Mesenchymal stem cell (in vitro differentiated cells and primary cell): ENCODE results near the gene PIP4K2C.

Experiments
- DNase-seq: peaks from one replicate; pipeline ENCODE4 v3.0.0-alpha.2; 2013
- H2AFZ ChIP-seq: one replicate; pipeline ENCODE4 v1.6.1; 2013; ENCODE audit warnings: low read depth, mild to moderate bottlenecking, control low read depth, inconsistent platforms, low read length, moderate library complexity
- H2AK5ac ChIP-seq: 2 replicates; pipeline ENCODE4 v1.6.1; 2013; ENCODE audit warnings: low read length, moderate library complexity, mild to moderate bottlenecking, inconsistent platforms; ENCODE audit not compliant: severe bottlenecking
- H2BK120ac ChIP-seq: one replicate; pipeline ENCODE4 v1.6.1; 2013; ENCODE audit warnings: low read depth, mild to moderate bottlenecking, inconsistent platforms, low read length, moderate library complexity
- H2BK12ac ChIP-seq, 2 experiments: one replicate each; pipeline ENCODE4 v1.6.1; 2013; ENCODE audit warnings: inconsistent platforms in 2 of 2, low read length in 2 of 2, mild to moderate bottlenecking in 2 of 2, moderate library complexity in 2 of 2, control low read depth in 1 of 2
- H2BK15ac ChIP-seq: one replicate; pipeline ENCODE4 v1.6.1; 2013; ENCODE audit warnings: mild to moderate bottlenecking, low read depth, inconsistent platforms; ENCODE audit not compliant: poor library complexity, severe bottlenecking
- H2BK5ac ChIP-seq: 2 replicates; pipeline ENCODE4 v1.6.1; 2013; ENCODE audit warnings: low read depth, mild to moderate bottlenecking, low read length, control low read depth, inconsistent platforms; ENCODE audit not compliant: poor library complexity, severe bottlenecking
- H3K14ac ChIP-seq, 2 experiments: one replicate each; pipeline ENCODE4 v1.6.1; 2013; ENCODE audit warnings: inconsistent platforms in 2 of 2, low read length in 2 of 2, control low read depth in 1 of 2, mild to moderate bottlenecking in 1 of 2, moderate library complexity in 1 of 2
- H3K18ac ChIP-seq, 2 experiments: one replicate each; pipeline ENCODE4 v1.6.1; 2013; ENCODE audit warnings: inconsistent platforms in 2 of 2, low read length in 2 of 2, control low read depth in 1 of 2, low read depth in 1 of 2, mild to moderate bottlenecking in 1 of 2
- H3K23ac ChIP-seq, 2 experiments: one replicate each; pipeline ENCODE4 v1.6.1; 2013; ENCODE audit warnings: inconsistent platforms in 2 of 2, low read length in 2 of 2, mild to moderate bottlenecking in 2 of 2, moderate library complexity in 2 of 2, control low read depth in 1 of 2
- H3K27ac ChIP-seq: 2 replicates; pipeline ENCODE4 v1.5.1; 2013; ENCODE audit warnings: mild to moderate bottlenecking, moderate library complexity, low read length, control low read depth, inconsistent platforms; ENCODE audit not compliant: poor library complexity, severe bottlenecking
- H3K27me3 ChIP-seq, 2 experiments: 2 replicates each; pipeline versions ENCODE4 v1.6.1 to v1.7.0; 2013; ENCODE audit warnings: low read length in 2 of 2, mild to moderate bottlenecking in 2 of 2, moderate library complexity in 2 of 2, control low read depth in 1 of 2, inconsistent platforms in 1 of 2; ENCODE audit not compliant: control insufficient read depth in 1 of 2, insufficient read depth in 1 of 2
- H3K36me3 ChIP-seq, 2 experiments: 2 replicates each; pipeline versions ENCODE4 v1.6.1 to v1.7.0; 2013; ENCODE audit warnings: low read length in 2 of 2, control low read depth in 1 of 2, inconsistent platforms in 1 of 2, low read depth in 1 of 2, mild to moderate bottlenecking in 1 of 2; ENCODE audit not compliant: insufficient read depth in 2 of 2, control insufficient read depth in 1 of 2
- H3K4ac ChIP-seq, 2 experiments: one replicate each; pipeline ENCODE4 v1.6.1; 2013; ENCODE audit warnings: inconsistent platforms in 2 of 2, low read length in 2 of 2, mild to moderate bottlenecking in 2 of 2, moderate library complexity in 2 of 2, control low read depth in 1 of 2, low read depth in 1 of 2
- H3K4me1 ChIP-seq: 2 replicates; pipeline ENCODE4 v1.6.1; 2013; ENCODE audit warnings: low read depth, low read length, control low read depth; ENCODE audit not compliant: control insufficient read depth, insufficient read depth
- H3K4me2 ChIP-seq: 2 replicates; pipeline ENCODE4 v1.6.1; 2013; ENCODE audit warnings: low read length, mild to moderate bottlenecking, inconsistent platforms; ENCODE audit not compliant: poor library complexity, severe bottlenecking
- H3K4me3 ChIP-seq, 2 experiments: 2 replicates each; pipeline versions ENCODE4 v1.5.1 to v1.7.0; 2013; ENCODE audit warnings: low read length in 2 of 2, mild to moderate bottlenecking in 2 of 2, control low read depth in 1 of 2, low read depth in 1 of 2; ENCODE audit not compliant: insufficient read depth in 1 of 2
- H3K79me1 ChIP-seq: replicated peaks from 2 replicates; pipeline ENCODE4 v1.6.1; 2013; ENCODE audit warnings: mild to moderate bottlenecking, control low read depth, low read length, inconsistent platforms; ENCODE audit not compliant: poor library complexity, severe bottlenecking
- H3K9ac ChIP-seq: 2 replicates; pipeline ENCODE4 v1.7.0; 2013; ENCODE audit warnings: mild to moderate bottlenecking, low read length, moderate library complexity
- H3K9me3 ChIP-seq: 2 replicates; pipeline ENCODE4 v1.7.0; 2013; ENCODE audit warnings: mild to moderate bottlenecking, low read length; ENCODE audit not compliant: control insufficient read depth
- H4K8ac ChIP-seq: one replicate; pipeline ENCODE4 v1.6.1; 2013; ENCODE audit warnings: inconsistent platforms, mild to moderate bottlenecking, low read length, moderate library complexity
- H4K91ac ChIP-seq: one replicate; pipeline ENCODE4 v1.6.1; 2013; ENCODE audit warnings: mild to moderate bottlenecking, low read length, inconsistent platforms
- WGBS: methylation state at CpG from one replicate; pipeline ENCODE4 v1.1.7; 2013; ENCODE audit warnings: mixed read lengths; 5-methylcytosine and 5-hydroxymethylcytosine counted together

PIP4K2C gene

DNA sequence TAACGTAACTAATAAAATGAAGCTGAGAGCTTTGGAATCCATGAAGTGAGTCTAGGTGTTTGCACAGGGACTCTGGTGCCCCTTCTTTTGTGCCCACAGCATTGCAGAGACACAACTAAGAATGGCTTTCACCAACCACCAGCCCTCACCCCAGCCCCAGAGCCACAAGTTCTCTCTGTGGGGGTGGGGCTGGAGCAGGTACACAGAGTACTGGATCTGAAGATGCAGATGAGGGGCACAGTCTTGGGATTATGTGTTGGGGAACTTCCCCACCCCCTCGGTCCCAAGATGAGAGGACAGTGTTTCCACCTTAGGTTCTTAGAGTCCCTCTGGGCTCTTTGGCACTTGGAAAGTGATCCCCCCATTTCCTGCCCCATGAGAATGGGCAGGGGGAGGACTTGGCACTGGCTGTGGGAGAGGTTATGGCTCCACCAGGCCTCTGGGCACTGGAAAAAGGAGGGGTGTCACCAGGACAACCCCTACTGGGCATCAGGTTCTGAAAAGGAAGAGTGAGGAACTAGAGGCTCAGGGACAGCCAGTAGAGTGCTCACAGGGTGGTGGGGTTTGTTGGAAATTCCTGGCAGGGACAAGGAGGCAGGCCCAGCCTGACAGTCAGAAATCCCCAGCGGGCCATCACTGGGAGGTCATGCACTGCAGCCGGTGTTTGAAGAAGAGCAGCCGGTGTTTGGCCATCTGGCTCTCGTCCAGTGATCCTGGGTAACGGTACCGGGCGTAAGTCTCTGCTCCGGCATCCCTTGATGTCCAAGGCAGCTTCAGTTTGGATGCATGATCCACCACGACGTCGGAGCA, 35.3 kb downstream of the PIP4K2C start:
- no peak for DNase-seq
- H3K27me3 ChIP-seq = peaks cover 95% of the 10 kb centered on the region in 2 experiments
- H2BK5ac ChIP-seq = no peak overlapping the region
- H3K4me3 ChIP-seq = no peak overlapping the region
- H3K79me1 ChIP-seq = no peaks in the 10 kb centered on the region
- no peak overlapping the region for H3K4me2 ChIP-seq
- no peak overlapping the region for H3K4ac ChIP-seq
- no peak overlapping the region for H4K8ac ChIP-seq
- no peak overlapping the region for H2BK15ac ChIP-seq
- H3K18ac ChIP-seq = no peak overlapping the region
- H2AFZ ChIP-seq = no peak overlapping the region
- no peaks in the 10 kb centered on the region for H3K9me3 ChIP-seq
- H3K23ac ChIP-seq = no peak overlapping the region
- H3K9ac ChIP-seq = no peak overlapping the region
- no peak overlapping the region for H2AK5ac ChIP-seq
- WGBS = 42% methylated on average over 13 of the region's 13 CpGs
- H2BK120ac ChIP-seq = no peak overlapping the region
- no peak overlapping the region for H3K27ac ChIP-seq
- no peak overlapping the region for H2BK12ac ChIP-seq
- peaks cover 11% of the 10 kb centered on the region for H3K4me1 ChIP-seq
- H3K36me3 ChIP-seq = no peaks in the 10 kb centered on the region
- H3K14ac ChIP-seq = no peak overlapping the region
- H4K91ac ChIP-seq = no peak overlapping the region

DNA sequence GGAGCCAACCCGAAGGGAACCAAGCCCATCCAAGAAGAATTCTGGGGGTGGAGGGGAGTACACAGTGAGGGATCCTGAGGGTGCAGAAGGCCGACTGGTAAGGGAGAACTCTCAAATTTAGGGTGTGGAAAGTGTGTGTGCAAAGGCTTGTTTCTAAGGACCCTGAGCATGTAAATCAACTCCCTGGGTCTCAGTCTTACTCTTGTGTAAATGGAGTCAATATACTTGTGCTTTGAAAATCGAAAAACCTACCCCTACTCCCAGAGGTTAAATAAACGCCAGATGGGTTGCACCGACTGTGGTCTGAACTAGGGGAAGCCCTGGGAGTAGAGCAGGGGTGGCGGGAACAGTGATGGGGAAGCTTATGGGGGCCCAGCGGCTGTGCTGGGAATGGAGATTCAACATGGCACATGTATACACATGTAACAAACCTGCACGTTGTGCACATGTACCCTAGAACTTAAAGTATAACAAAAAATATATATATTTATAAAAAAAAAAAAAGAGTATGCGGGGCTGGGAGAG, 36.0 kb downstream of the PIP4K2C start:
- H3K27me3 ChIP-seq = peaks cover 95 to 96% of the 10 kb centered on the region in 2 experiments
- H2AFZ ChIP-seq = no peak overlapping the region
- H2BK15ac ChIP-seq = no peak overlapping the region
- no peak overlapping the region for H4K8ac ChIP-seq
- no peak overlapping the region for H2BK120ac ChIP-seq
- no peak for DNase-seq
- no peak overlapping the region for H3K14ac ChIP-seq
- WGBS = 36% methylated on average over 5 of the region's 9 CpGs
- no peak overlapping the region for H3K9ac ChIP-seq
- no peaks in the 10 kb centered on the region for H3K79me1 ChIP-seq
- no peak overlapping the region for H2BK12ac ChIP-seq
- H3K4me1 ChIP-seq = peaks cover 11% of the 10 kb centered on the region
- no peak overlapping the region for H4K91ac ChIP-seq
- H3K4me2 ChIP-seq = no peak overlapping the region
- H3K36me3 ChIP-seq = no peaks in the 10 kb centered on the region
- H2AK5ac ChIP-seq = no peak overlapping the region
- no peak overlapping the region for H2BK5ac ChIP-seq
- H3K23ac ChIP-seq = no peak overlapping the region
- H3K4me3 ChIP-seq = no peak overlapping the region
- H3K9me3 ChIP-seq = no peaks in the 10 kb centered on the region
- no peak overlapping the region for H3K27ac ChIP-seq
- no peak overlapping the region for H3K4ac ChIP-seq
- H3K18ac ChIP-seq = no peak overlapping the region

DNA sequence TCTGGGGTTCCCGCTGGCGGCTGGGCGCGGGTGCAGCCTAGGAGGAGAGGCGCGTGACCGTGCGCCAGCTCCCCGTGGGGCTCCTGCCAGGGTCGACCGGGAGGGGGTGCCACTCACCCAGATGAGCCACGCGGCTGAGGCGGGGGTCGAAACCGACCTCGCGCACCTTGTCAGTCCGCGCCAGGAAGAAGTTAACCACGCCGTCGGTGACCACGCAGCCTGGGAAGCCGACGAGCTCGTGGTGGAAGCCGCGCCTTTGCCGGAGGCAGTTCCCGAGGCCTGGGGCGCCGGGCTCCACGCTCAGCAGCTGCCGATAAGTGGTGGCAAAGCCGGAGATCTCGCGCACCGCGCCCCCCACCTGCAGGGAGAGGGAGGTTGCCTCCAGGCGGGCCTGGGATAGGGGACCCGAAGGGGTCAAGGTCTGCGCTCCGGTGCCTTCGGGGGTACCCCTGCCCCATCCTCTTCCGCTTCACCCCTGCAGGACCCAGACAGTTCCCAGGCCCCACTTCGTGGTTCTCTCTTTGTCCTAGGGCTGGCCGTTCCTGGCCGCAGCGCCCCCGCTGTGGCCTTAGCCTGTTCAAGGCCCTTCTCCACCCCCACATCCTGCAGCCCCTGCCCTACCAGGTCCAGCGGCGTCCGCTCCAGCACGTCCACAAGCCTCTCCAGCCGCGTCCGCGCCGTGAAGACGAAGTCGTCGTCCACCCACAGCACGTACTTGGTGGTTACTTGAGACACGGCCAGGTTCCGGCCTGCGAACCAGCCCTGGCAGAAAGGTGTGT, 36.7 kb downstream of the PIP4K2C start:
- no peak overlapping the region for H2BK12ac ChIP-seq
- no peak overlapping the region for H2BK120ac ChIP-seq
- H3K36me3 ChIP-seq = no peaks in the 10 kb centered on the region
- H3K27me3 ChIP-seq = peaks cover 93 to 96% of the 10 kb centered on the region in 2 experiments
- no peak overlapping the region for H4K91ac ChIP-seq
- no peak overlapping the region for H3K4me2 ChIP-seq
- no peak overlapping the region for H2AFZ ChIP-seq
- H3K14ac ChIP-seq = no peak overlapping the region
- H3K18ac ChIP-seq = no peak overlapping the region
- no peaks in the 10 kb centered on the region for H3K9me3 ChIP-seq
- H3K27ac ChIP-seq = no peak overlapping the region
- H4K8ac ChIP-seq = no peak overlapping the region
- H3K4me1 ChIP-seq = peaks cover 18% of the 10 kb centered on the region
- H2BK15ac ChIP-seq = no peak overlapping the region
- peak overlapping the region in 1 of 2 experiments; percentile 73 for H3K23ac ChIP-seq
- H3K4ac ChIP-seq = no peak overlapping the region
- H2AK5ac ChIP-seq = no peak overlapping the region
- H3K4me3 ChIP-seq = peak overlapping the region in 1 of 2 experiments; percentile 18
- no peaks in the 10 kb centered on the region for H3K79me1 ChIP-seq
- H3K9ac ChIP-seq = no peak overlapping the region
- no peak for DNase-seq
- H2BK5ac ChIP-seq = no peak overlapping the region
- WGBS = 10% methylated on average over 67 of the region's 67 CpGs
